HG03025 (cell line): ENCODE measurements around the gene CPT1C.

Experiments
- ATAC-seq: cut with Tn5 transposase; IDR thresholded peaks from one replicate; pipeline ENCODE4 v1.9.1; 2021; ENCODE audit warnings: mild to moderate bottlenecking, moderate library complexity; ENCODE audit not compliant: unreplicated experiment, low FRiP score

Gene CPT1C

DNA sequence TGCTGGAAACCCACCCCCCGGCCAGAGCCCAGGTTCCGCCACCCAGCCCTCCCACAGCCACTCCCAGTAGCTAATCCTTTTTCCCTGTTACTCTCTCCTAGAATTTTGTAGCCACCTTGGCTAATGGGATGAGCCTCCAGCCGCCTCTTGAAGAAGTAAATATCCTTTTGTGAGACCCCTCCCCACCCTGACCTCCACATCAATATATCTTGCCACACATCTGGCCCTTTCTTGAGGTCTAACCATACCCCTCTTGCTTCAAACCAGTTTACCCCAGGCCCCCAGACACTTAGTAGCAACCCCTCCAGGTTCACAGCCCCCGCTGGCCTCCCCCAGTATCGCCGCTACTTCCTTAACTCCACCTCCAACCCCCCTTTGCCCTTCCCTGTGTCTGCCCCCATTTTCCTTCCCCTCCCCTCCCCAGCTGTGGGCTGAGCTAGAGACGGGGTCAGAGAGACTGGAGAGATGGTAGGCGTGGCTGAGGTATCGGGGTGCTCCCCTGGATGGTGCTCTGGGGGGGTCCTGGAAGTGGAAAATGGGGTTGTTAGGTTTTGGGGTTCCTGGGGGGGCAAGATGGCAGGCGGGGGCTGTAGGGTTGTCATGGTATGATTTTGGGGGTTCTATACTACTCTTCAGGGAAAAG, 11.0 kb upstream of the CPT1C start:
- ATAC-seq, result no peak

DNA sequence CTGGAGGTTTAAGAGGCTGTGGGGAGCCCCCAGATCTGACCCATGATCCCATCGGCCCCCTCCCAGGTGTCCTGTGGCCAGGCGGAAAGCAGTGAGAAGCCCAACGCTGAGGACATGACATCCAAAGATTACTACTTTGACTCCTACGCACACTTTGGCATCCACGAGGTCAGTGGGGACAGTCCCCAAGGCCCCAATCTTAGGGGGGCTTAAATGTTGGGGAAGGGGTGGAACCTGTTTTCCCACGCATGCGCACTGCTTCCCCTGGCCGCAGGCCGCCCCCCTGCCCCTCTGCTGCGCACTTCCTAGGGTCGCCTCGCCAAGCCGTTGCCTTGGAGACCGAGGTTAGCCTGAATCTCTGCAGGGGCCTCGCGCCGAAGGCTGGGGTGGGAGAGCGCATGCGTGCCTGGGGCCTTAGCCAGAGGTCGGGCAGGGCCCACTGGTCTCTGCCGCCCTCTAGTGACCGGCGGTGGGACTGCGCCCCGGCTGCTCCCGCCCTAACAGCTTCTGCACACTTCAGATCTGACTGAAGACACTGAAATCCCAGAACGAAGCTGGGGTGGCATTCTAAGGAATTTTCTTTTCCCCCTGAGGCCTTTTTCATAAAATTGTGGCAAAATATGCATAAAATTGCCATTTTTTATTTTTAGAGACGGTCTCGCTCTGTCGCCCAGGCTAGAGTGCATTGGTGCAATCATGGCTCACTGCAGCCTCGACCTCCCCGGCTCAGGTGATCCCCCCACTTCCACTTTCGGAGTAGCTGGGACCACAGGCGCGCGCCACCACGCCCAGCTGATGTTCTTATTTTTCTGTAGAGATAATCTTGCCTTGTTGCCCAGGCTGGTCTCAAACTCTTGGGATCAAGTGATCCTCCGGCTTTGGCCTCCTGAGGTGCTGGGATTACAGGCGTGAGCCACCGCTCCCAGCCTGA, 10.2 kb upstream of the CPT1C start:
- no peak for ATAC-seq

DNA sequence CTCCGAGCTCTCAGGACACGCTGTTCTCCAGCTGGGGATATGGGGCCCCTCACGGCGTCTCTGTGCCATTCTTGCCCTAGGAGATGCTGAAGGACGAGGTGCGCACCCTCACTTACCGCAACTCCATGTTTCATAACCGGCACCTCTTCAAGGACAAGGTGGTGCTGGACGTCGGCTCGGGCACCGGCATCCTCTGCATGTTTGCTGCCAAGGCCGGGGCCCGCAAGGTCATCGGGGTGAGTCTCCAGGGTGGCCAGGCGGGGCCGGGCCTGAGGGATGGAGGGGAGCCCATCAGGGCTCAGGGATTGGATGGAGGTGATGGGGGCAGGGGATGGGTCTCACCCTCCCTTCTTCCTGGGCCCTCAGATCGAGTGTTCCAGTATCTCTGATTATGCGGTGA, 9.1 kb upstream of the CPT1C start:
- no peak for ATAC-seq

DNA sequence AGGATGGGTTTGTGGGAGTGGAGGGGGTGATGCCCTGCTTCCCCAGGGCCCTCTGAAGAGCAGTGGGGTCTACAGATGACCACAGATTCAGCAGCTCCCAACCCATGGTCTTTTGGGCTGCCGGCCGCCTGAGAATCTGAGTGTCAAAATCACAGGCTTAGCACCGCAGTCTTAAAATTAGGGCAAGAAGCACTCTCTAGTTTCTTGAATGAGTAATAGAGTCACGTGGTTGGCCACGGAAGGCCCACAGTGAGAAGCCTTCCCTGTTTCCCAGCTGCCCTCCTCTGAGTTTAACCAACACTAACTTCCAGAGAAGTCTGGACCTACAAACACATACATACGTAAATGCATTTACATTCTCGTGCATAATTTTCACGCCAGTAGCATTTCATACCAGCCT, 8.6 kb upstream of the CPT1C start:
- no peak for ATAC-seq

DNA sequence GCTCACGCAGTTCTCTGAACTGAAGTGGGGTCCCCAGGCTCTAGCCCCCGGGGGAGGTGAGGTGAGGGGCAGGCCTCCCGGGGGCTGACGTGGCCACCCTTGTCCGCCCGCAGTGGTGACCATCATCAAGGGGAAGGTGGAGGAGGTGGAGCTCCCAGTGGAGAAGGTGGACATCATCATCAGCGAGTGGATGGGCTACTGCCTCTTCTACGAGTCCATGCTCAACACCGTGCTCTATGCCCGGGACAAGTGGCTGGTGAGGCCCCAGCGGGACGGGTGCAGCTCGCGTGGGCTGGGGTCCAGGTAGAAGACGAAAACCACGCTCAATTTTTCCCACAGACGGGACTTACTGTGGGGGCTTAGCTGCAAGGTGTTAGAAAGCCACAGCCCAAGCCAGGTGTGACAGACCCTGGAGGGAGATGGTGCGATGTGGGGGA, 7.1 kb upstream of the CPT1C start:
- ATAC-seq, result no peak

DNA sequence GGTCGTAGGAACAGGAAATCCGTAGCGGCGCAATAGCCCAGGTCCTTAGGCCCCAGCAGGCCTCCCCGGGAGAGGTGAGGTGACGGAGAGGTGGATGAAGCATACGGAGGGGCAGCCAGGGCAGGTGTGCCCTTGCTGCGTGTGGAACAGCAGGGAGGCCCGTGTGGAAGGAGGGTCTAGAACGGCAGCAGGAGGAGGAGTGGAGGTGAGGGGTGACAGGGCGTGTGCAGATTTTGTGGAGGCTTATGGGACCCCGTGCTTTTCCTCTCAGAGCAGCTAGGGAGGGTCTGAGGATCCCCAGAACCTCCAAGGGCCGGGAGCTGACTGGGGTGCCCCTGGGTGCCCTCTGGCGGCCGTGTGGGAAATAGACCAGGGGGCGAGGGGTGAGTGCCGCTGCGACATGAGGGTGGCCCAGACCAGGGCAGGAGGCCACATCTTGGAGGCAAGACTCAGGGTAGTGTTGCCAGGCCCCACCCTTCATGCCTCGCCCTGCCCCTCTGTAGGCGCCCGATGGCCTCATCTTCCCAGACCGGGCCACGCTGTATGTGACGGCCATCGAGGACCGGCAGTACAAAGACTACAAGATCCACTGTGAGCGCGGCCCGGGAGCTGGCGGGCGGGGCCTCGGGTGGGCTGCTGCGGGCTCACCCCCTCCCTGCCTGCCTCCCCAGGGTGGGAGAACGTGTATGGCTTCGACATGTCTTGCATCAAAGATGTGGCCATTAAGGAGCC, 6.5 kb upstream of the CPT1C start:
- no peak for ATAC-seq

DNA sequence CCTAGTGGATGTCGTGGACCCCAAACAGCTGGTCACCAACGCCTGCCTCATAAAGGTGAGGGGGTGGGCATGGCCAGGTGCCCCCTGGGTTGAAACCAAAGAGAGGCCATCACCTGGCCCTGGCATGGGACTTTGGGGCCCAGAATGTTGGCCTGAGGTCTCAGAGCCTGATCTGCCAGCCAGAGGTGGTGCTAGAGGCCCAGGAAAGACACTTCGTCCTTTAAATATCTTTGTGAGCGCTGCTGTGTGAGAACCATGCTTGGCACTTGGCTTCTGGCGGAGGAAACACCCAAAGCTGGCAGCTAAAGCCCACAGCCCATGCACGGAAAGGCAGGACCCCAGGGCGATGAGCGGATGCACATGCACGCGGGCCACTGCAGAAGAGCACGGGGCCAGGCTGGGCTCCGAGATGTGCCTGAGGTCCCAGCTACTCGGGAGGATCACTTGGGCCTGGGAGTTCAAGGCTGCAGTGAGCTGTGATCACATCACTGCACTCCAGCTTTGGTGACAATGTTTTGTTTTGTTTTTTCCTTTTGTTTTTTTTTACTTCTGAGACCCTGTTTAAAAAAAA, 5.8 kb upstream of the CPT1C start:
- no peak for ATAC-seq

DNA sequence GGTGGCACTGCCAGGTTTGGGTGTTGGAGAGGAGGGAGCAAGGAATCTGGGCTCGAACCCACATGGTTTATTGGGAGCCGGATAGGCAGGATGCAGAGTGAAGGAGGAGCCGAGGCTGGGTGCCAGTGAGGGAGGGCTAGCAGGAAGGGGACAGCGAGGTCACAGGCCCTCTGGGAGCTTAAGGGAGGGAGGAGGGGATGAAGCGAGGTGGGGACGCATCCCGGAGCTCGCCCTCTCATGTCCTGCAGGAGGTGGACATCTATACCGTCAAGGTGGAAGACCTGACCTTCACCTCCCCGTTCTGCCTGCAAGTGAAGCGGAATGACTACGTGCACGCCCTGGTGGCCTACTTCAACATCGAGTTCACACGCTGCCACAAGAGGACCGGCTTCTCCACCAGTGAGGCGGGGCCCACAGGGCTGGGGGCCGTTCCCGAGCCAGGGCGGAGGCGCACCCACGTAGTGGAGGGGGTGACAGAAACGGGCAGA, 5.0 kb upstream of the CPT1C start:
- no peak for ATAC-seq

DNA sequence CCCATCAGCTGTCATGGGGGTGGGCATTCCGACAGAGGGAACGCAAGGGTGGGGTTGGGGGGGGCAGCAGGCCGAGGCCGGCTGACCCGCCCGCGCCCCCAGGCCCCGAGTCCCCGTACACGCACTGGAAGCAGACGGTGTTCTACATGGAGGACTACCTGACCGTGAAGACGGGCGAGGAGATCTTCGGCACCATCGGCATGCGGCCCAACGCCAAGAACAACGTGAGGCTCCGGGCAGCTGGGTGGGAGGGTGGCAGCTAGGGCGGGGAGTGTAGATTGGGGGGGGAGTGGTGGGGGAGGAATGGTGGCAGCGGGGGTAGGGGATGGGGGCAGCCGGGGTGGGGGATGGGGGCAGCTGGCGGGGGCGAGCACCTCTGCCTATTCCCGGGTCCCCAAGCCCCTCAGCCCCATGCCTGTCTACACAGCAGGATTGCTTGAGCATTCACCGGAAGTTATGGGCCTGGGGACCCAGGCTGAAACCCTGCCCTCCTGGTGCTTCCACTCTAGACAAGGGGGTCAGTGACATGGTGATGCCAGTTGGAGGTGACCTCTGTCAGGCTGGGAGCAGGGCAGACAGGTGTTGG, 4.3 kb upstream of the CPT1C start:
- no peak for ATAC-seq

DNA sequence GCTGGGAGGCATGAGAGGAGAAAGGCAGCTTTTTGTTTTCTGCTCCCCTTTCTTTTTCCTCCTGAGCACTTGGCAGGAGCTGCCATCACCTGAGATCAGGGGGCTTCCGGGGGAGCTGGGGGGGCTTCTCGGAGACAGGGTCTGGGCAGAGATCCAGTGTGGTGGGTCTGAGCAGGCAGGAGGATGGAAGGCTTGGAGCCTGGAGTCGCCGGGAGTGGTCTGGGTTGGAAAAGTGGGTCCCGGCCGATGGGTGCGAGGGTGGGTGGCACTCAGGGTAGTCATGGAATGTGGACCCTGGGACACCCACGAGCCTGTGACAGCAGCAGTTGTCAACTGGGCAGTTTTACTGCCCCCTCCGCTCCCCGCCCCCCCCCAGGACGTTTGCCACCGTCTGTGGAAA, 3.8 kb upstream of the CPT1C start:
- ATAC-seq, result no peak

DNA sequence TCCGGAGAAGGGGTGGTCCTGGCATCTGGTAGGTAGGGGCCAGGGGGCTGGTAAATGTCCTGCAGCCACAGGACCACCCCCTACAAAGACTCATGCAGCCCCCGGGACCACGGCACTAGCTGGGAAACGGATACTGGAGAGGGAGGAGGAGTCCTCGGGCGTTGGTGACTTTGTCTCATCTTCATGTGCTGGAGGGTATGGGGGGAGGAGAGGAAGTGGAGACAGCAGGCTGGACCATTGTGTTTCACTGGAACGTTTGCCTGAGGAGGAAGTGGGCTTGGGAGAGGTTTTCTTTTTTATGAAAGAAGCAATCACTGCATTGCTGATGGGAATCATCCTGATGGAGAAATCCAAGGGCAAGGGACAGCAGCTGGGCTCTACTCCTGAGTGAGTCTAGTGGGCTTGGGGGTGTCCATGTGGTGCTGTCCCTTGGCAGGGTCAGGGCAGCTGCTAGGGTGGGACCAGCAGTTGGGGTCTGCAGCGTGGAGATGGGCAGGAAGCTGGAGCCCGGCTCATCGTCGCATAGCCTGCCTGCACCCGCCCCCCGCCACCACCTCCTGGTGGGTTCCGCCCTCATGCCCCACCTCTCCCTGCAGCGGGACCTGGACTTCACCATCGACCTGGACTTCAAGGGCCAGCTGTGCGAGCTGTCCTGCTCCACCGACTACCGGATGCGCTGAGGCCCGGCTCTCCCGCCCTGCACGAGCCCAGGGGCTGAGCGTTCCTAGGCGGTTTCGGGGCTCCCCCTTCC, 3.2 kb upstream of the CPT1C start:
- ATAC-seq, result no peak

DNA sequence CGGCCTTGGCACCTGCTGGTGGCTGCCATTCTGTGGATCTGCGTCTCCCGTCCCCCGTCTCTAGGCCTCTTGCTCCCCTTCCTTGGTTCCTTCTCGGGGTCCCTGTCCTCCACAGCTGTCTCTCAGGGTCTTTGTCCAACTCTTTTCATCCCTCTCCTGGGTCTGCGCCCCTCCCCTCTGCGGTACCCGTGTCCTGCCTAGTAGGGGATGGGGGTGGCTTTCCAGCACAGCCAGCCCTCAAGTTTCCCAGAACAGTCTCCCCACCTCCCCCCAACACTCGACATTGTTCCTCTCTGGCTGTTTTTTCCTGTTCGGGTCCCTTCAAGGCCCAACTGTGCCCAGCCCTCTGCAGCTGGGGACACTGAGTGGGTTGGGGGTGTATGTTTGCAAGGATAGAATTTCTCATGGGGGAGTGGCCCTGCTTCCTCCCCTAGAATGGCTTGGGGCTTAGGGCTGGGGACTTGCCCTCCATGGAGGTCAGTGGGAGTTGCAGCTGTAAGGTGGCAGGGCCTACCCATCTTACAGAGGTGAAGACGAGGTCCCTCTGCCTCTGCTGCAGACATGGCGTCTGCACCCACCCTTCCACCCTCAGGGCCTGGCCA, 2.3 kb upstream of the CPT1C start:
- ATAC-seq, result no peak

DNA sequence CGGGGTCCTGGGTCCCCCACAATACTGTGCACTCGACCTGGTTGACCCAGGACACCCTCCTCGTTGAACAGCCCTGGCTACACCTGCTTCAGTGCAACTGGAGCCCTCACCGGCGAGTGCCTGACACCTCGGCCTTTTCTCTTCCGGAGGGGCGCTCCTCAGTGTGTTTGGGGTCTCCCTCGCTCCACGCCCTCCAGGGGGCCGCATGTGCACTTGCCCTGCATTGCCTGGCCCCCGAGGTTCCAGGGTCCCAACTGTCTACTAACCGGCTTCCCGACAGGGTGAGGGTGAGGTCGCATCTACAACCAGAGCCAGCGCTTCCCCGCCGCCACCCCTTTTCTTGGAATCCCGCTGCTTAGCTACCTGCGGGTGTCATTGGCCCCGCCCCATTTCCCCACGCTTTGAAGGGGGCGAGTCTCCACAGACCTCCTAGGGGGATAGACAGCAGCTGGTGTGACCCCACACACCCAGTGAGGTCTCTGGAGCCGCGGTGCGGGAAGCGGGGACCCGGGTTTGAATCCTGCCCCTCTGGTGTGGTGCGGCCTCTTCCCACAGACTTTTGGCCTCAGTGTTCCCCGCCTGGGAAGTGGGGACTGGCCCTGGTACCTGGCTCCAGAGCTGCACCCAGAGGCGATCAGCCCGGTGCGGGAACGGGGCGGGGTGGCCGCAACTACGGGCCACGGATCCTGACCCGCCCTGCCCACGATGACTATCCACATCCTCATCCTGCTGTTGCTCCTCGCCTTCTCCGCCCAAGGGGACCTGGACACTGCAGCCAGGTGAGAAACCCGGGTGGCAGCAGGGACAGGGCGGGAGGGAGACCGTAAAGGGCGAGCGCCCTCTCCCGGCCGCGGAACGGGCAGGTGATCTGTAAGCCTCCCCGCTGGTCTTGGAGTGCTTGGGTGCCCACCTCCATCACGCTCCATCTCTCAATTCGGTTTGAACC, 1.5 kb upstream of the CPT1C start, which contains the start of gene ADM5:
Gene ADM5, plus strand, starts transcription at position 462 of the 946 bp plus-strand sequence. Its CDS starts 244 bp downstream, at position 706.
- no peak for ATAC-seq

DNA sequence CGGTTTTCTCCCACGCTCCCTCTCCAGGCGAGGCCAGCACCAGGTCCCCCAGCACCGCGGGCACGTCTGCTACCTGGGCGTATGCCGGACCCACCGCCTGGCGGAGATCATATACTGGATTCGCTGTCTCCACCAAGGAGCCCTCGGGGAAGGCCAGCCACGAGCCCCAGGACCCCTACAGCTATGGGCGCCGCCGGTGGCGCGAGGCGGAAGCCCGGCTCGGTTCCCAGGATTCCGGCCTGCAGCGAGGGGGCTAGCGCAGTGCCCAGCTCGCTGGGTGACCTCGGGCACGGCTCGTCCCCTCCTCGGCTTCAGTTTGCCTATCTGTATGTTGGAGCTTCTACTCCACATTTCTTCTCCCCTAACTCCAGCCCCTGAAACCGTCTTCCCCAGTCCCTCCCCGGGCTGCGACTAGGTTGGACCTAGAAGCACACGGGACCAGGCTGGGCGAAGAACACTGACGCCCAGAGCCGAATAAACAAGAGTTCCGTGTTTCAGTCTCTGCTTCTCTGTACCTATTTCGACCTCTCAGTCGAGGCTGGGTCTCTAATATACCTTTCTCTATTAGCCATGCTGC, 749 bp upstream of the CPT1C start:
- no peak for ATAC-seq

DNA sequence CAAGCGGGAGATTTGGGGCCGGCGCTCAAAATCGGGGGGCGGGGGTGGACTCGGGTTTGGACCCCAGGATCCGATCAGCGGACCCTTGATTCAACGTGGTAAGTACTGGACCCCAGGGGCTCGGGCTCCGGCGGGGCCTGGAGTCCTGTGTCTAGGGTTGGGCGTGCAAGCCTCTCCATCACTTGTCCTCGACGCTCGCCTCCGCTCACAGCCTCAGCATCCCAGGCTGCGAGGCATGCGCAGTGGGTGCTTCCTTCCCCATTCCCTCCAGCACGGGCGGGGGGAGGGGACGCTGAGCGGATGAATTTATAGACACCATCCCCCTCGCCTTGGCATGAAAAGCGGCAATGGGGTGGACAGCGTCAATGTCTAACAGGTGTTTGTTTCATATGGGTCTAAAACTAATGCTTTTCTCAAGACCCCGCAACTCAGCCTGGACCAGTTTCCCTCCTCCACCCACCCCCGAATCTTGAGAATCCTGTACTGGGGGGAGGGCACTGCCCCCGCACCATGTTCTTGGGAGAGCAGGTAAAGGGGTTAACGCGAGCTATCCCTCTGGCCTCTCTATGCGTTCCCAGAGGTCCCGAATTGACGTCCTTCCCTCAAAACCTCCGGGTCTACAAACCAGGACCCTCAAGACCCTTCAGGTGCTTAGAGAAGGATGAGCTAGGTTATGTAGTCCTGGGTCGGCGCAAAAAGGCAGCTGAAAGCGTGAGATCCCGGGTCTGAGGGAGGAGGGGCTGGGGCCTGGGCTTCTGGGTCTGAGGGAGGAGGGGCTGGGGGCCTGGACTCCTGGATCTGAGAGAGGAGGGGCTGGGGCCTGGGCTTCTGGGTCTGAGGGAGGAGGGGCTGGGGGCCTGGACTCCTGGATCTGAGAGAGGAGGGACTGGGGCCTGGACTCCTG, 579 bp downstream of the CPT1C start:
- ATAC-seq, result no peak

DNA sequence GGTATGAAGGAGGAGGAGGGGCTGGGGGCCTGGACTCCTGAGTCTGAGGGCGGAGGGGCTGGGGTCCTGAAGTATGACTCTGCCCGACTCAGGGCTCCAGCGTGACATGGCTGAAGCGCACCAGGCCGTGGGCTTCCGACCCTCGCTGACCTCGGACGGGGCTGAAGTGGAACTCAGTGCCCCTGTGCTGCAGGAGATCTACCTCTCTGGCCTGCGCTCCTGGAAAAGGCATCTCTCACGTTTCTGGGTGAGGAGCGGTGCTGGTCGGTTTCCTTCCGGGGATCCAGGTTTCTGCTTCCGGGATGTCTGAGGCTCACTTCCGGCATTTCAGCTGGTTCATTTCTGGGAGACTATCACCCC, 1.2 kb downstream of the CPT1C start:
- ATAC-seq, result no peak

DNA sequence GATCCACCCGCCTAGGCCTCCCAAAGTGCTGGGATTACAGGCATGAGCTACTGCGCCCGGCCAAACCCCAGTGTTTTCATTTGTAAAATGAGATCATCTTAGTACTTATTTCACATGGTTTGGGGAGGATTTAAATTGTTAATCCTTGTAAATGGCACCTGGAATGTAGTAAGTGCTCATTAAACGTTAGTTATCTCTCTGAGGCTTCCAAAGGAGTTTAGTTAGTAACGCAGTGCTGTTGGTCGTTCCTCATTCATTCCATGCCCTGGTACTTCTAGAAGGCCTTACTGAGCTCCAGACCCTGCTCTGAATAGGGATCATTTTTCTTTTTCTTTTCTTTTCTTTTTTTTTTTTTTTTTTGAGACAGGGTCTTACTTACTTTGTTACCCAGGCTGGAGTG, 5.2 kb downstream of the CPT1C start:
- ATAC-seq, result no peak
